Mesendoderm (in vitro differentiated cells): Measurements from ENCODE around the gene TBCE.
A peak's percentile ranks its signal among the peaks of the same experiment; 100 is the strongest.

Source experiments
- DNase-seq: peaks from one replicate; pipeline ENCODE4 v3.0.0; 2013
- H2AK5ac ChIP-seq: 2 replicates; pipeline ENCODE4 v1.6.1; 2013; ENCODE audit warnings: low read length, inconsistent platforms
- H2BK120ac ChIP-seq: 2 replicates; pipeline ENCODE4 v1.6.1; 2013; ENCODE audit warnings: low read depth, mild to moderate bottlenecking, low read length, moderate library complexity, mixed read lengths
- H2BK15ac ChIP-seq: replicated peaks from 2 replicates; pipeline ENCODE4 v1.6.1; 2013; ENCODE audit warnings: low read depth, mild to moderate bottlenecking, moderate library complexity
- H2BK5ac ChIP-seq: 2 replicates; pipeline ENCODE4 v1.6.1; 2013; ENCODE audit warnings: low read length, inconsistent platforms
- H3K18ac ChIP-seq: 2 replicates; pipeline ENCODE4 v1.6.1; 2013; ENCODE audit warnings: mild to moderate bottlenecking, low read length, mixed read lengths
- H3K23ac ChIP-seq: one replicate; pipeline ENCODE4 v1.6.1; 2013; ENCODE audit warnings: low read length
- H3K27ac ChIP-seq: 2 replicates; pipeline ENCODE4 v1.5.1; 2013; ENCODE audit warnings: low read depth, mild to moderate bottlenecking, inconsistent platforms, low read length, moderate library complexity
- H3K27me3 ChIP-seq: 2 replicates; pipeline ENCODE4 v1.6.1; 2013; ENCODE audit warnings: low read length, control low read depth, mild to moderate bottlenecking, inconsistent platforms; ENCODE audit not compliant: insufficient read depth, poor library complexity
- H3K36me3 ChIP-seq: 2 replicates; pipeline ENCODE4 v1.6.1; 2013; ENCODE audit warnings: low read length, inconsistent platforms; ENCODE audit not compliant: control insufficient read depth, insufficient read depth
- H3K4ac ChIP-seq: one replicate; pipeline ENCODE4 v1.6.1; 2013; ENCODE audit warnings: low read depth, mild to moderate bottlenecking, low read length, moderate library complexity
- H3K4me1 ChIP-seq: 2 replicates; pipeline ENCODE4 v1.6.1; 2013; ENCODE audit warnings: low read depth, low read length, inconsistent platforms; ENCODE audit not compliant: control insufficient read depth
- H3K4me2 ChIP-seq: 2 replicates; pipeline ENCODE4 v1.6.1; 2013; ENCODE audit warnings: low read length
- H3K4me3 ChIP-seq: 2 replicates; pipeline ENCODE4 v1.5.1; 2013; ENCODE audit warnings: mild to moderate bottlenecking, low read length
- H3K56ac ChIP-seq: one replicate; pipeline ENCODE4 v1.6.1; 2013; ENCODE audit warnings: low read length
- H3K79me1 ChIP-seq: 2 replicates; pipeline ENCODE4 v1.6.1; 2013; ENCODE audit warnings: low read length, inconsistent platforms
- H3K79me2 ChIP-seq: 2 replicates; pipeline ENCODE4 v1.6.1; 2013; ENCODE audit warnings: mild to moderate bottlenecking, low read length; ENCODE audit not compliant: control insufficient read depth, insufficient read depth
- H3K9ac ChIP-seq: 2 replicates; pipeline ENCODE4 v1.6.1; 2013; ENCODE audit warnings: low read length, inconsistent platforms
- H4K5ac ChIP-seq: one replicate; pipeline ENCODE4 v1.6.1; 2013; ENCODE audit warnings: low read length
- H4K8ac ChIP-seq: one replicate; pipeline ENCODE4 v1.6.1; 2013; ENCODE audit warnings: low read depth, mild to moderate bottlenecking, control low read depth, low read length, moderate library complexity
- WGBS: extraction: QIAGEN DNeasy Blood & Tissue Kit; methylation state at CpG from one replicate; pipeline ENCODE4 v1.1.7; 2013; ENCODE audit warnings: low lambda C conversion rate, missing lambda C conversion rate; ENCODE audit not compliant: insufficient coverage; ENCODE audit errors: extremely low coverage; 5-methylcytosine and 5-hydroxymethylcytosine counted together

TBCE gene

DNA sequence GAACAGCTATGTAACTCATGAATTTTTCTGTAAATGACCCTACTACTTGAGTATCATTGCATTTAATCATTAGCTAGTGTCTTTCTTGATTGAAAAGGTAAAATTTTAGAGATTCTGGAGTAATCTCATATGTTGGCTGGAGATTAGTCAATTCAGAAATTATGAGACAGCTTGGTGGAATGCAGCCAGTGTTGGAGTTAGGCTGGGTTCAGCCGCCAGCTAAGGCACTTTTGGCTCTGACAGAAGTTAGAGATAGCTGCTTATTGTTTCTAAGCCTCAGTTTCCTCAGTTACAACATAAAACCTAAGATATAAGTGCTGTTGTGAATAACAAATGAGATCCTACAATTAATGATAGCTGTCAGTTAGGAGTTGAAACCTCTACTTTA is 49.4 kb downstream of the TBCE start:
- no peak overlapping the region for H2BK5ac ChIP-seq
- no peaks in the 10 kb centered on the region for H3K4me1 ChIP-seq
- peaks cover 2% of the 10 kb centered on the region for H3K79me2 ChIP-seq
- H2BK120ac ChIP-seq, result no peak overlapping the region
- no peak overlapping the region for H3K56ac ChIP-seq
- H4K5ac ChIP-seq, result no peak overlapping the region
- H3K18ac ChIP-seq, result no peak overlapping the region
- no peak overlapping the region for H3K4ac ChIP-seq
- H3K79me1 ChIP-seq, result peaks cover 2% of the 10 kb centered on the region
- no peak overlapping the region for H3K23ac ChIP-seq
- H3K4me2 ChIP-seq, result no peak overlapping the region
- no peaks in the 10 kb centered on the region for H3K36me3 ChIP-seq
- DNase-seq, result no peak
- no peak overlapping the region for H4K8ac ChIP-seq
- H2AK5ac ChIP-seq, result no peak overlapping the region
- no peak overlapping the region for H3K4me3 ChIP-seq
- no CpG with 5 or more reads among the region's 1 CpG for WGBS
- H3K9ac ChIP-seq, result no peak overlapping the region
- no peak overlapping the region for H2BK15ac ChIP-seq
- no peaks in the 10 kb centered on the region for H3K27me3 ChIP-seq
- no peak overlapping the region for H3K27ac ChIP-seq

GRCh38 chr1:235417086-235417697 is 50.0 kb downstream of the TBCE start:
- no peak overlapping the region for H3K4me3 ChIP-seq
- no peak overlapping the region for H3K56ac ChIP-seq
- H3K4ac ChIP-seq, result no peak overlapping the region
- no peak overlapping the region for H2BK120ac ChIP-seq
- no peak overlapping the region for H3K4me2 ChIP-seq
- H2BK5ac ChIP-seq, result no peak overlapping the region
- no peaks in the 10 kb centered on the region for H3K27me3 ChIP-seq
- H3K27ac ChIP-seq, result no peak overlapping the region
- no peak overlapping the region for H3K18ac ChIP-seq
- H2AK5ac ChIP-seq, result no peak overlapping the region
- H3K9ac ChIP-seq, result no peak overlapping the region
- H3K79me2 ChIP-seq, result peaks cover 2% of the 10 kb centered on the region
- no peak overlapping the region for H3K23ac ChIP-seq
- no peaks in the 10 kb centered on the region for H3K36me3 ChIP-seq
- H2BK15ac ChIP-seq, result no peak overlapping the region
- WGBS, result no CpG with 5 or more reads among the region's 8 CpGs
- no peak overlapping the region for H4K5ac ChIP-seq
- no peaks in the 10 kb centered on the region for H3K4me1 ChIP-seq
- peaks cover 2% of the 10 kb centered on the region for H3K79me1 ChIP-seq
- no peak overlapping the region for H4K8ac ChIP-seq
- peak; percentile 76 for DNase-seq

DNA sequence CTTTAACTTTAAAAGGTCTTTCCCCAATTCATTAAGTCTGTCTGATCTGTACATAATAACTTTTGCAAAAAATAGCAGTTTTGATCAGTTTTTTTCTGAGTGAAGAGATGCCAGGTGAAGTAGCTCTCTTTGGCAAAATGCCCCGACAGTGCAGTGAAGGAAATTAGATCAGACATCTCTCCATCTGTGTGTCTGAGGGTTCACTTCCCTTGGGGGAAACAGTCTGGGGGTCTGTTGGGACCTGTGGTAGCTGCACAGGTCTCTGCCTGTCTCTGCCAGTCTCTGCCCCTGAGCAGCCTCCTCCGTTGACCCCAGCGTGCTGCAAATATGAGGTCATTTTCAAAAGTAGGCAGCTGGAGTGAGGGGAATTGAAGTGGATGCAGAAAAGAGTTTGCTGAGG is 54.5 kb downstream of the TBCE start:
- Histone ChIP-seq H3K4me1 (peaks cover 7% of the 10 kb centered on the region), H3K9ac (no peak overlapping the region), H3K56ac (no peak overlapping the region), H3K27ac (no peak overlapping the region), H3K79me2 (peaks cover 2% of the 10 kb centered on the region), H3K23ac (no peak overlapping the region), H2BK15ac (no peak overlapping the region), H2BK120ac (no peak overlapping the region), H2AK5ac (no peak overlapping the region), H3K4me2 (no peak overlapping the region), H4K8ac (no peak overlapping the region), H3K18ac (no peak overlapping the region), H3K79me1 (peaks cover 7% of the 10 kb centered on the region), H3K4me3 (no peak overlapping the region), H2BK5ac (no peak overlapping the region), H3K36me3 (no peaks in the 10 kb centered on the region), H3K4ac (no peak overlapping the region), H4K5ac (no peak overlapping the region), H3K27me3 (no peaks in the 10 kb centered on the region)
- DNase-seq, result no peak
- no CpG with 5 or more reads among the region's 3 CpGs for WGBS

DNA sequence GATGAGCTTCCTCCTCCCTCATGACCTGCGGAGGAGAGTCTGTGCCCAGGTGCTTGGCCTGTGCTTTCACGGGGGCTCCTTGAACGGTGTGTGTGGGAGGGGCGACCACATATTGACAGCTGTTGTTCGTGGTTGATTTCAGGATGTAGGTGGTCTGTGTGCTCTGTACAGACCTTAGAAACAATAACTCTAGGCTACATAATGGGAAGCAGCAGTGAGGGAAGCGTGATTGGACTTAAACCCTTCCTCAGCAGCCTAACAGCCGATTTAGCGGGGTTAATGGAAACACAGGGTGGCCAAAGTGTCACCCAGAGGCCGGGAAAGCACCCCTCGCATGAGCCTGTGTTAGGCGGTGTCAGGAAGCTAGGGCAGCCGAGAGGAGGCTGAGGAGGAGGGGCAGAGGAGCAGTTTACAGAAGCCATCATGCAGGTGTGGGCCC is 56.0 kb downstream of the TBCE start:
- Histone ChIP-seq H3K79me2 (peaks cover 2% of the 10 kb centered on the region), H3K36me3 (no peaks in the 10 kb centered on the region), H3K23ac (no peak overlapping the region), H3K27me3 (no peaks in the 10 kb centered on the region), H3K27ac (no peak overlapping the region), H2AK5ac (no peak overlapping the region), H3K79me1 (peaks cover 7% of the 10 kb centered on the region), H2BK120ac (no peak overlapping the region), H3K9ac (no peak overlapping the region), H3K18ac (no peak overlapping the region), H3K56ac (peak overlapping the region; percentile 19), H4K8ac (no peak overlapping the region), H3K4me2 (no peak overlapping the region), H3K4me1 (peaks cover 7% of the 10 kb centered on the region), H3K4me3 (no peak overlapping the region), H4K5ac (no peak overlapping the region), H3K4ac (no peak overlapping the region), H2BK5ac (no peak overlapping the region), H2BK15ac (no peak overlapping the region)
- no CpG with 5 or more reads among the region's 12 CpGs for WGBS
- no peak for DNase-seq

- Histone ChIP-seq H3K27me3 (no peaks in the 10 kb centered on the region), H2BK5ac (no peak overlapping the region), H3K79me2 (no peaks in the 10 kb centered on the region), H2BK15ac (no peak overlapping the region), H3K4ac (no peak overlapping the region), H3K56ac (peak overlapping the region; percentile 25), H4K8ac (no peak overlapping the region), H4K5ac (no peak overlapping the region), H2BK120ac (no peak overlapping the region), H2AK5ac (no peak overlapping the region), H3K9ac (no peak overlapping the region), H3K36me3 (no peaks in the 10 kb centered on the region), H3K4me1 (peaks cover 7% of the 10 kb centered on the region), H3K79me1 (peaks cover 7% of the 10 kb centered on the region), H3K4me2 (no peak overlapping the region), H3K18ac (no peak overlapping the region), H3K27ac (no peak overlapping the region), H3K23ac (no peak overlapping the region), H3K4me3 (no peak overlapping the region)
- DNase-seq, result peak; percentile 73
- no CpG with 5 or more reads among the region's 8 CpGs for WGBS
These were observed 56.9 kb downstream of the TBCE start for GRCh38 chr1:235424092-235424491.

- no peak overlapping the region for H2BK120ac ChIP-seq
- no peak overlapping the region for H2BK5ac ChIP-seq
- no peak overlapping the region for H3K4me2 ChIP-seq
- H3K4me1 ChIP-seq, result peaks cover 7% of the 10 kb centered on the region
- H2BK15ac ChIP-seq, result no peak overlapping the region
- no peak for DNase-seq
- H2AK5ac ChIP-seq, result no peak overlapping the region
- H3K79me1 ChIP-seq, result peaks cover 5% of the 10 kb centered on the region
- H3K9ac ChIP-seq, result no peak overlapping the region
- WGBS, result no CpG with 5 or more reads among the region's 9 CpGs
- no peak overlapping the region for H3K23ac ChIP-seq
- H3K27me3 ChIP-seq, result no peaks in the 10 kb centered on the region
- no peak overlapping the region for H3K27ac ChIP-seq
- no peak overlapping the region for H3K56ac ChIP-seq
- H3K36me3 ChIP-seq, result no peaks in the 10 kb centered on the region
- H4K5ac ChIP-seq, result no peak overlapping the region
- H3K4me3 ChIP-seq, result no peak overlapping the region
- H3K18ac ChIP-seq, result no peak overlapping the region
- H3K79me2 ChIP-seq, result no peaks in the 10 kb centered on the region
- no peak overlapping the region for H3K4ac ChIP-seq
- no peak overlapping the region for H4K8ac ChIP-seq
These were observed 58.1 kb downstream of the TBCE start for GRCh38 chr1:235425357-235425756.
